Measurements from ENCODE around the gene NXPH1.

Gene NXPH1

GRCh38 chr7:8739837-8740236 is 306.4 kb downstream of the NXPH1 start:
- no peak for DNase-seq

GRCh38 chr7:8742837-8743236 is 309.4 kb downstream of the NXPH1 start:
- no peak for DNase-seq

- DNase-seq, result no peak
Observed at GRCh38 chr7:8747338-8747737, 313.9 kb downstream of the NXPH1 start.

- DNase-seq, result no peak
Observed at GRCh38 chr7:8751557-8752231, 318.3 kb downstream of the NXPH1 start.

- no peak for DNase-seq
Observed at GRCh38 chr7:8753355-8753754, 319.9 kb downstream of the NXPH1 start.

GRCh38 chr7:8761731-8762130 is 328.3 kb downstream of the NXPH1 start:
- DNase-seq, result no peak

GRCh38 chr7:8762803-8763202 is 329.4 kb downstream of the NXPH1 start:
- DNase-seq, result no peak

GRCh38 chr7:8765374-8765773 is 332.0 kb downstream of the NXPH1 start:
- DNase-seq, result no peak

- DNase-seq, result no peak
Observed at GRCh38 chr7:8773518-8773917, 340.1 kb downstream of the NXPH1 start.

GRCh38 chr7:8778459-8778858 is 345.1 kb downstream of the NXPH1 start:
- no peak for DNase-seq

- no peak for DNase-seq
Observed at GRCh38 chr7:8781166-8781565, 347.8 kb downstream of the NXPH1 start.

- no peak for DNase-seq
Observed at GRCh38 chr7:8783229-8783628, 349.8 kb downstream of the NXPH1 start.

- no peak for DNase-seq
Observed at GRCh38 chr7:8785081-8785480, 351.7 kb downstream of the NXPH1 start.

- DNase-seq, result no peak
Observed at GRCh38 chr7:8800986-8801385, 367.6 kb downstream of the NXPH1 start.

All from NCI-H2081 treated with DMSO at 0.1 percent for 48 hours (cell line).